22Rv1 (cell line): ENCODE results near the gene ACAN.

Experiments
- H3K27ac ChIP-seq: fragments of 450-650 bp; 2 replicates; pipeline ENCODE4 v1.5.1; 2017
- ZFX ChIP-seq: fragments of 450-650 bp; IDR thresholded peaks from 2 replicates; pipeline ENCODE4 v1.6.1; 2017; ENCODE audit warnings: antibody characterized with exemption, borderline replicate concordance
- TF ChIP-seq, protein P1 (sequence below): fragments of 450-650 bp; IDR thresholded peaks from 2 replicates; pipeline ENCODE4 v1.5.1; 2017; ENCODE audit warnings: mild to moderate bottlenecking

The ACAN gene

GRCh38 chr15:88775776-88776175 is 27.5 kb upstream of the ACAN start:
- H3K27ac ChIP-seq: no peak overlapping the region
- TF ChIP-seq, protein P1, sequence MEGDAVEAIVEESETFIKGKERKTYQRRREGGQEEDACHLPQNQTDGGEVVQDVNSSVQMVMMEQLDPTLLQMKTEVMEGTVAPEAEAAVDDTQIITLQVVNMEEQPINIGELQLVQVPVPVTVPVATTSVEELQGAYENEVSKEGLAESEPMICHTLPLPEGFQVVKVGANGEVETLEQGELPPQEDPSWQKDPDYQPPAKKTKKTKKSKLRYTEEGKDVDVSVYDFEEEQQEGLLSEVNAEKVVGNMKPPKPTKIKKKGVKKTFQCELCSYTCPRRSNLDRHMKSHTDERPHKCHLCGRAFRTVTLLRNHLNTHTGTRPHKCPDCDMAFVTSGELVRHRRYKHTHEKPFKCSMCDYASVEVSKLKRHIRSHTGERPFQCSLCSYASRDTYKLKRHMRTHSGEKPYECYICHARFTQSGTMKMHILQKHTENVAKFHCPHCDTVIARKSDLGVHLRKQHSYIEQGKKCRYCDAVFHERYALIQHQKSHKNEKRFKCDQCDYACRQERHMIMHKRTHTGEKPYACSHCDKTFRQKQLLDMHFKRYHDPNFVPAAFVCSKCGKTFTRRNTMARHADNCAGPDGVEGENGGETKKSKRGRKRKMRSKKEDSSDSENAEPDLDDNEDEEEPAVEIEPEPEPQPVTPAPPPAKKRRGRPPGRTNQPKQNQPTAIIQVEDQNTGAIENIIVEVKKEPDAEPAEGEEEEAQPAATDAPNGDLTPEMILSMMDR: no peak
- TF ChIP-seq ZFX: no peak

- TF ChIP-seq, protein P1: no peak
- TF ChIP-seq ZFX: no peak
- H3K27ac ChIP-seq: no peak overlapping the region
These were observed 26.6 kb upstream of the ACAN start for GRCh38 chr15:88776646-88777045.

DNA sequence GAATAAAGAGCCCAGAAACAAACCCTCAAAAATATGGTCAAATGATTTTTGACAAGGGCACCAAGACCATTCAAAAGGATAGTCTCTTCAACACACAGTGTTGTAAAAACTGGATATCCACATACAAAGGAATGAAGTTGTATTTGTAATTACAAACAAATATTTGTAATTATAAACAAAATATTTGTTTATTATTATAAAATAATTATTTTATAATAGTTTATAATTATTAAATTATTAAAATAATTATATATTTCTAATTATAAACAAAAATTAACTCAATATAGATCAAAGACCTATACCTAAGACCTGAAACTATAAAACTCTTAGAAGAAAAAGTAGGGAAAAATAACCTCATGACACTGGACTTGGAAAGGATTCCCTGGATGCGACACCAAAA is 23.3 kb upstream of the ACAN start:
- no peak overlapping the region for H3K27ac ChIP-seq
- TF ChIP-seq, protein P1: no peak
- no peak for TF ChIP-seq ZFX

DNA sequence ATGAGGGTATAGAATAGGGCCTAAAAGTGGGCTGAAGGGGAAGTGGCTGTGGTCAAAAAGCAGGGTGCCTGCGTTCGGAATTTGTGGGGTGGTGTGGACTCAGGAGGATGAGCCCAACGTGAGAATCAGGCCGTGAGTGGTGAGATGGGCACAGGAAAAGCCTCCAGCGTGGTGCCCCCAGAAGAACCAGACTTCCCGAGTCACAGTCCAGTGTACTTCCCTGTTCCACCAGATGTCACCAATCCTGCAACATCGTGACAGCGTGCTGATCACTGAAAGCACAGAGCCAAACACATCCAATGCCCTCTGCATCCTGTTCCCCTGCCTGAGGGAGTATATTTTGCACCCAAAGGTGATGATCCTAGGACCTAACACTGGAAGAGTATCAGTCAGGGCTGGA is 20.8 kb upstream of the ACAN start:
- no peak overlapping the region for H3K27ac ChIP-seq
- TF ChIP-seq ZFX: no peak
- TF ChIP-seq, protein P1: no peak

- TF ChIP-seq, protein P1: no peak
- TF ChIP-seq ZFX: no peak
- H3K27ac ChIP-seq: no peak overlapping the region
These were observed 18.0 kb upstream of the ACAN start for GRCh38 chr15:88785217-88785616.

- no peak overlapping the region for H3K27ac ChIP-seq
- TF ChIP-seq ZFX: no peak
- TF ChIP-seq, protein P1: no peak
These were observed 15.2 kb upstream of the ACAN start for GRCh38 chr15:88788036-88788435.

DNA sequence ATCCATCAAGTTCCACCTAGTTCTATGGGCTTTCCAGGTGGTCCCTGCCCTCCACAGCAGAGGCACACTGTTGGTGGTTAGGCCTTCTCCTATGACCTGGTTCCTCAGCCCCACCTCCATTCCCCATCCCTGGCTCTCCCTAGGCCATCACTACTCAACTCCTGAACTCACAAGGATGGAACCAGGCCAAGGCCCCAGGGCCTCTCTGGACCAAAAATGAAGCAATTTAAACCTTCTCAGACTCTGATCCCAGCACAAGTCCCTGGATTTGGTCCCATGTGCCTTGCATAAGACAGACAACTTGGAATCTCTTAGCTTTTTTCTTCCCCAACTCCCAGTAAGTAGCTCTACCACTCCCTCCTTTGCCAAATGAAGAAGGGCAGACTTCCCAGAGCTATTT is 14.4 kb upstream of the ACAN start:
- TF ChIP-seq ZFX: no peak
- TF ChIP-seq, protein P1: no peak
- H3K27ac ChIP-seq: no peak overlapping the region
